SK-N-SH (cell line): ENCODE measurements around the gene ACBD6. TPM values are rescaled to one million over a fixed set of nuclear protein-coding genes. Genes with fewer than 3 reads are reported as not detected.

Experiments used
- CTCF ChIA-PET: fragments of 300-600, 350-600 bp; formaldehyde crosslinking; extraction: SDS; loops from one replicate; lab custom pipeline; 2021; lab: Yijun Ruan, JAX
- POLR2A ChIA-PET: fragments of 350-600 bp; sonication (Branson Sonifier 250); formaldehyde crosslinking; extraction: SDS; loops from one replicate; lab custom pipeline; 2020; ENCODE audit warnings: antibody characterized with exemption, inconsistent platforms; lab: Yijun Ruan, JAX
- DNase-seq: peaks from one replicate; pipeline ENCODE4 v3.0.0; 2012
- H2AFZ ChIP-seq: fragments of 200-600 bp; sonication (generic); 2 replicates; pipeline ENCODE4 v1.8.1; 2016; ENCODE audit warnings: antibody characterized with exemption, mild to moderate bottlenecking, low read depth
- H3F3A ChIP-seq: fragments of 200-600 bp; sonication (generic); replicated peaks from 2 replicates; pipeline ENCODE3; 2016; ENCODE audit warnings: antibody characterized with exemption, mild to moderate bottlenecking; ENCODE audit not compliant: insufficient read depth
- H3K27ac ChIP-seq, 2 experiments: fragments of 200-500 bp in 1 of 2; fragments of 200-600 bp in 1 of 2; sonication (Bioruptor generic) in 1 of 2; sonication (generic), shearing (Covaris generic) in 1 of 2; 2 replicates each; pipeline versions ENCODE4 v1.5.1 to v1.6.1; 2014 to 2016; ENCODE audit warnings: low read depth in 2 of 2, inconsistent platforms in 1 of 2, low read length in 1 of 2, mild to moderate bottlenecking in 1 of 2, mixed read lengths in 1 of 2
- H3K27me3 ChIP-seq: fragments of 200-600 bp; sonication (generic), shearing (Covaris generic); 2 replicates; pipeline ENCODE4 v1.6.1; 2016; ENCODE audit warnings: mixed run types; ENCODE audit not compliant: insufficient read depth
- H3K36me3 ChIP-seq, 2 experiments: fragments of 200-500 bp in 1 of 2; fragments of 200-600 bp in 1 of 2; sonication (Bioruptor generic) in 1 of 2; sonication (generic) in 1 of 2; replicated peaks in 1 of 2; 2 replicates each; pipeline versions ENCODE3 to v1.5.1; 2014 to 2016; ENCODE audit warnings: low read length in 1 of 2, mild to moderate bottlenecking in 1 of 2; ENCODE audit not compliant: insufficient read depth in 2 of 2, control insufficient read depth in 1 of 2
- H3K4me1 ChIP-seq, 2 experiments: fragments of 200-500 bp in 1 of 2; fragments of 200-600 bp in 1 of 2; sonication (Bioruptor generic) in 1 of 2; sonication (generic), shearing (Covaris generic) in 1 of 2; 2 replicates each; pipeline versions ENCODE4 v1.5.1 to v1.6.1; 2014 to 2016; ENCODE audit warnings: low read depth in 1 of 2, low read length in 1 of 2, mixed run types in 1 of 2; ENCODE audit not compliant: insufficient read depth in 2 of 2, control insufficient read depth in 1 of 2
- H3K4me2 ChIP-seq: fragments of 200-600 bp; sonication (generic), shearing (Covaris generic); 2 replicates; pipeline ENCODE4 v1.6.1; 2017; ENCODE audit warnings: mixed run types
- H3K4me3 ChIP-seq, 2 experiments: fragments of 200-500 bp in 1 of 2; fragments of 200-600 bp in 1 of 2; sonication (Bioruptor generic) in 1 of 2; sonication (generic), shearing (Covaris generic) in 1 of 2; 2 replicates each; pipeline versions ENCODE4 v1.5.1 to v1.8.1; 2014 to 2016; ENCODE audit warnings: low read depth in 2 of 2, inconsistent platforms in 1 of 2, low read length in 1 of 2, mild to moderate bottlenecking in 1 of 2, mixed read lengths in 1 of 2, moderate library complexity in 1 of 2
- H3K79me2 ChIP-seq: fragments of 200-600 bp; sonication (generic); 2 replicates; pipeline ENCODE4 v1.8.1; 2017; ENCODE audit warnings: mild to moderate bottlenecking; ENCODE audit not compliant: insufficient read depth
- H3K9ac ChIP-seq: fragments of 200-600 bp; sonication (generic); 2 replicates; pipeline ENCODE4 v1.6.1; 2017; ENCODE audit warnings: mixed run types
- H3K9me2 ChIP-seq: fragments of 200-600 bp; sonication (generic); 2 replicates; pipeline ENCODE4 v1.6.1; 2017; ENCODE audit warnings: mixed run types
- H3K9me3 ChIP-seq: fragments of 200-600 bp; sonication (generic); 2 replicates; pipeline ENCODE4 v1.6.1; 2017; ENCODE audit warnings: mixed run types, mild to moderate bottlenecking, moderate library complexity
- H4K20me1 ChIP-seq: fragments of 200-600 bp; sonication (generic); 2 replicates; pipeline ENCODE4 v1.6.1; 2017; ENCODE audit warnings: mild to moderate bottlenecking, mixed run types; ENCODE audit not compliant: insufficient read depth
- CHD2 ChIP-seq: fragments of 150-350 bp; IDR thresholded peaks from 2 replicates; pipeline ENCODE4 v1.6.1; 2018; ENCODE audit warnings: low read length; ENCODE audit not compliant: partially characterized antibody
- CTCF ChIP-seq: fragments of 200-600 bp; sonication (generic); IDR thresholded peaks from 2 replicates; pipeline ENCODE4 v1.6.1; 2017; ENCODE audit warnings: antibody characterized with exemption, mild to moderate bottlenecking, moderate library complexity
- FOXJ3 ChIP-seq: sonication (generic); formaldehyde crosslinking; IDR thresholded peaks from 2 replicates; pipeline ENCODE4 v1.5.1; 2020; ENCODE audit warnings: mild to moderate bottlenecking, missing genetic modification reagents
- FOXM1 ChIP-seq: IDR thresholded peaks from 2 replicates; pipeline ENCODE4 v1.4.0; 2012; ENCODE audit warnings: low read depth, mild to moderate bottlenecking
- GABPA ChIP-seq: IDR thresholded peaks from 2 replicates; pipeline ENCODE4 v1.4.0; 2012; ENCODE audit warnings: low read depth, mild to moderate bottlenecking
- GATA2 ChIP-seq: sonication (generic); formaldehyde crosslinking; IDR thresholded peaks from 2 replicates; pipeline ENCODE4 v1.5.0; 2020; ENCODE audit warnings: mild to moderate bottlenecking, missing genetic modification reagents
- IRF3 ChIP-seq: fragments of 150-350 bp; IDR thresholded peaks from 2 replicates; pipeline ENCODE4 v1.6.1; 2016; ENCODE audit warnings: mild to moderate bottlenecking, low read depth, low read length
- MEF2A ChIP-seq: IDR thresholded peaks from 2 replicates; pipeline ENCODE4 v1.4.0; 2012; ENCODE audit warnings: low read depth, borderline replicate concordance
- NFIC ChIP-seq: IDR thresholded peaks from 2 replicates; pipeline ENCODE4 v1.4.0; 2012; ENCODE audit warnings: borderline replicate concordance
- POLR2AphosphoS5 ChIP-seq: IDR thresholded peaks from 2 replicates; pipeline ENCODE4 v1.6.1; 2012; ENCODE audit warnings: low read depth, low read length
- RAD21 ChIP-seq: IDR thresholded peaks from 2 replicates; pipeline ENCODE4 v1.6.1; 2012; ENCODE audit warnings: mild to moderate bottlenecking, low read length
- RFX5 ChIP-seq: IDR thresholded peaks from 2 replicates; pipeline ENCODE4 v1.6.1; 2012; ENCODE audit warnings: mild to moderate bottlenecking, improper control_type of control experiment, low read length
- RXRA ChIP-seq: IDR thresholded peaks from 2 replicates; pipeline ENCODE4 v1.4.0; 2012; ENCODE audit warnings: low read depth, mild to moderate bottlenecking, borderline replicate concordance
- SIN3A ChIP-seq: IDR thresholded peaks from 2 replicates; pipeline ENCODE4 v1.6.1; 2012; ENCODE audit warnings: low read depth, mild to moderate bottlenecking, low read length, moderate library complexity, borderline replicate concordance
- SMC3 ChIP-seq: IDR thresholded peaks from 2 replicates; pipeline ENCODE4 v1.6.1; 2012; ENCODE audit warnings: low read depth, low read length, improper control_type of control experiment
- TCF12 ChIP-seq: IDR thresholded peaks from 2 replicates; pipeline ENCODE4 v1.4.0; 2012
- TEAD4 ChIP-seq: IDR thresholded peaks from 2 replicates; pipeline ENCODE4 v1.4.0; 2012; ENCODE audit warnings: mild to moderate bottlenecking, borderline replicate concordance; ENCODE audit not compliant: insufficient read depth
- YY1 ChIP-seq: IDR thresholded peaks from 2 replicates; pipeline ENCODE4 v1.4.0; 2012; ENCODE audit warnings: low read depth, mild to moderate bottlenecking
- ZBTB33 ChIP-seq: IDR thresholded peaks from 2 replicates; pipeline ENCODE4 v1.4.0; 2012; ENCODE audit warnings: low read depth, borderline replicate concordance
- WGBS: methylation state at CpG from one replicate; pipeline ENCODE4 v1.1.6; 2017; ENCODE audit warnings: low lambda C conversion rate; 5-methylcytosine and 5-hydroxymethylcytosine counted together
- polyA plus RNA-seq, 3 experiments: library from polyadenylated mRNA; depleted of rRNA; stranded (reverse); fragments of >200 nt; gene quantifications; 2 replicates each; pipeline ENCODE4 v1.2.3, GENCODE V29; 2012

The ACBD6 gene
- polyA plus RNA-seq, 1 of the 3 experiments (the other 2 are of a cell fraction): 60.9 TPM

- Histone ChIP-seq H3K4me3 (no peak overlapping the region), H3K27ac (no peak overlapping the region), H3K9me3 (no peaks in the 10 kb centered on the region), H3K27me3 (no peaks in the 10 kb centered on the region), H4K20me1 (no peaks in the 10 kb centered on the region; the same call in 1 of the 2 replicates), H3K4me2 (no peak overlapping the region), H3K79me2 (peaks cover 34% of the 10 kb centered on the region), H3K9ac (no peak overlapping the region), H3K9me2 (no peaks in the 10 kb centered on the region), H3F3A (no peaks in the 10 kb centered on the region), H2AFZ (no peak overlapping the region), H3K36me3 (peaks cover 0 to 5% of the 10 kb centered on the region in 2 experiments)
- ChIA-PET CTCF (interaction anchor here (1.2 to 1.6 kb wide), 3 partner anchors 20 to 204 kb away, joined by 4 to 5 read pairs (median 4); no protein-coding TSS in a partner anchor), POLR2A (no interaction called here)
- WGBS: 94% methylated on average over 5 of the region's 7 CpGs
- TF ChIP-seq MEF2A (no peak), GATA2 (CRISPR knock-in tag) (no peak), ZBTB33 (no peak), TEAD4 (no peak), IRF3 (no peak), RFX5 (no peak), CHD2 (no peak), RAD21 (no peak), FOXM1 (no peak), SMC3 (no peak), POLR2AphosphoS5 (no peak), GABPA (no peak), SIN3A (no peak), FOXJ3 (CRISPR knock-in tag) (no peak), NFIC (no peak), TCF12 (no peak)
- TF ChIP-seq, all 33 proteins: peak for 0
- no peak for DNase-seq
- no peaks in the 10 kb centered on the region; a peak in 1 of 4 replicates for H3K4me1 ChIP-seq
These were observed 66.8 kb downstream of the ACBD6 start for GRCh38 chr1:180435566-180435965.

- H3K36me3 ChIP-seq: peaks cover 5 to 9% of the 10 kb centered on the region in 2 experiments
- no peak overlapping the region for H2AFZ ChIP-seq
- TF ChIP-seq MEF2A (no peak), YY1 (no peak), ZBTB33 (no peak), RFX5 (no peak), CTCF (no peak), RXRA (no peak), RAD21 (no peak)
- no peak overlapping the region for H3K27ac ChIP-seq
- H3K9me3 ChIP-seq: no peaks in the 10 kb centered on the region
- no peak overlapping the region for H3K4me3 ChIP-seq
- ChIA-PET CTCF (no interaction called here), POLR2A (no interaction called here)
- no peak overlapping the region for H3K9ac ChIP-seq
- H3K4me1 ChIP-seq: no peaks in the 10 kb centered on the region; a peak in 1 of 4 replicates
- no peak overlapping the region for H3K4me2 ChIP-seq
- WGBS: 75% methylated on average over 2 of the region's 2 CpGs
- no peaks in the 10 kb centered on the region for H3F3A ChIP-seq
- peaks cover 34% of the 10 kb centered on the region for H3K79me2 ChIP-seq
- H3K9me2 ChIP-seq: no peaks in the 10 kb centered on the region
- DNase-seq: no peak
- H3K27me3 ChIP-seq: no peaks in the 10 kb centered on the region
- H4K20me1 ChIP-seq: no peaks in the 10 kb centered on the region; the same call in 1 of the 2 replicates
These were observed 68.5 kb downstream of the ACBD6 start for GRCh38 chr1:180433873-180434272.
